K562 (cell line): Measurements from ENCODE around the gene ZNRF1. TPM values are rescaled to one million over a fixed set of nuclear protein-coding genes. Genes with fewer than 3 reads are reported as not detected.

Experiments
- ADNP ChIP-seq: fragments of 200-800 bp; sonication (Bioruptor generic); IDR thresholded peaks from 2 replicates; pipeline ENCODE4 v1.6.1; 2016; ENCODE audit warnings: missing genetic modification characterization, missing compliant biosample characterization
- BCOR ChIP-seq: fragments of 450-650 bp; IDR thresholded peaks from 2 replicates; pipeline ENCODE4 v1.6.1; 2016
- CHD4 ChIP-seq: fragments of 200-600 bp; sonication (generic); IDR thresholded peaks from 3 replicates; pipeline ENCODE4 v1.6.1; 2012; ENCODE audit warnings: low read depth, mild to moderate bottlenecking, mixed read lengths, low read length, inconsistent platforms; ENCODE audit not compliant: insufficient read depth, insufficient replicate concordance, poor library complexity, severe bottlenecking
- ESRRA ChIP-seq: fragments of 450-650 bp; IDR thresholded peaks from 2 replicates; pipeline ENCODE4 v1.6.1; 2014; ENCODE audit warnings: low read depth, mild to moderate bottlenecking, moderate library complexity, borderline replicate concordance
- FOXP1 ChIP-seq: sonication (generic); formaldehyde crosslinking; IDR thresholded peaks from 2 replicates; pipeline ENCODE4 v1.8.0; 2022; ENCODE audit warnings: mild to moderate bottlenecking, missing genetic modification reagents
- GABPB1 ChIP-seq: sonication (generic); formaldehyde crosslinking; IDR thresholded peaks from 2 replicates; pipeline ENCODE4 v1.8.0; 2022; ENCODE audit warnings: mild to moderate bottlenecking, missing genetic modification reagents
- KDM1A ChIP-seq, 2 experiments: fragments of 450-650 bp; IDR thresholded peaks; 2 replicates each; pipeline ENCODE4 v1.6.1; 2016; ENCODE audit warnings: mild to moderate bottlenecking in 2 of 2
- POLR2G ChIP-seq: fragments of 200-400 bp; formaldehyde crosslinking; IDR thresholded peaks from 2 replicates; pipeline ENCODE4 v1.6.1; 2017; ENCODE audit warnings: low read depth, mild to moderate bottlenecking, antibody characterized with exemption, low read length, moderate library complexity
- SRF ChIP-seq, 2 experiments: fragments of 250-450, 450-650 bp in 1 of 2; sonication (Bioruptor Pico) in 1 of 2; sonication (generic) in 1 of 2; formaldehyde crosslinking; IDR thresholded peaks; 2 replicates each; pipeline versions ENCODE4 v1.5.0 to v1.5.1; 2020 to 2022; ENCODE audit warnings: mild to moderate bottlenecking in 1 of 2, missing genetic modification reagents in 1 of 2
- TOE1 ChIP-seq, 2 experiments: fragments of 450-650 bp in 1 of 2; sonication (generic) in 1 of 2; formaldehyde crosslinking in 1 of 2; IDR thresholded peaks; 2 replicates each; pipeline versions ENCODE4 v1.7.1 to v1.8.0; 2016 to 2022; ENCODE audit warnings: borderline replicate concordance in 2 of 2, mild to moderate bottlenecking in 2 of 2, antibody characterized with exemption in 1 of 2, inconsistent platforms in 1 of 2, low read depth in 1 of 2, missing genetic modification reagents in 1 of 2, moderate library complexity in 1 of 2
- VEZF1 ChIP-seq: fragments of 200-800 bp; sonication (Bioruptor generic); IDR thresholded peaks from 2 replicates; pipeline ENCODE4 v1.6.1; 2017; ENCODE audit warnings: missing genetic modification characterization, missing compliant biosample characterization
- ZFX ChIP-seq: sonication (generic); formaldehyde crosslinking; IDR thresholded peaks from 2 replicates; pipeline ENCODE4 v1.8.0; 2022; ENCODE audit warnings: mild to moderate bottlenecking, missing genetic modification reagents, moderate library complexity
- ZNF12 ChIP-seq: sonication (generic); formaldehyde crosslinking; IDR thresholded peaks from 2 replicates; pipeline ENCODE4 v1.4.0; 2020; ENCODE audit warnings: mild to moderate bottlenecking, missing genetic modification reagents
- ZNF121 ChIP-seq: sonication (generic); formaldehyde crosslinking; conservative IDR thresholded peaks from 2 replicates; pipeline ENCODE4 v1.8.0; 2022; ENCODE audit warnings: missing genetic modification reagents
- ZNF740 ChIP-seq, 3 experiments: fragments of 200-800 bp in 1 of 3; sonication (Bioruptor generic) in 1 of 3; sonication (generic) in 1 of 3; formaldehyde crosslinking in 1 of 3; IDR thresholded peaks; 2 replicates each; pipeline versions ENCODE4 v1.6.1 to v1.8.0; 2016 to 2022; ENCODE audit warnings: mild to moderate bottlenecking in 2 of 3, missing compliant biosample characterization in 2 of 3, missing genetic modification characterization in 2 of 3, missing genetic modification reagents in 1 of 3
- polyA plus RNA-seq, 8 experiments: library from polyadenylated mRNA; depleted of rRNA in 4 of 8; stranded (reverse) in 5 of 8; unstranded in 3 of 8; fragments of >200 nt; fragmentation: Nextera tagmentation in 2 of 8; fragmentation: Illumina TruSeq in 1 of 8; extraction: Ambion mirVana in 2 of 8; extraction: Trizol in 1 of 8; gene quantifications; 2 replicates each; pipeline versions ENCODE4 v1.2.1 to v1.2.3, GENCODE V29; 2011 to 2014; ENCODE audit warnings: inconsistent platforms in 1 of 8, missing spikeins in 1 of 8
- total RNA-seq, 7 experiments: library from RNA; depleted of rRNA in 6 of 7; stranded (reverse); fragments of >200 nt in 6 of 7; fragmentation: Illumina TruSeq in 2 of 7; extraction: Trizol in 2 of 7; gene quantifications; 2 replicates each; pipeline versions ENCODE4 v1.2.1 to v1.2.3, GENCODE V29; 2011 to 2021; ENCODE audit warnings: low replicate concordance in 1 of 7
- TF ChIP-seq, protein P1 (sequence below): sonication (generic); formaldehyde crosslinking; IDR thresholded peaks from 2 replicates; pipeline ENCODE4 v1.8.0; 2022; ENCODE audit warnings: missing genetic modification reagents, mild to moderate bottlenecking, moderate library complexity, borderline replicate concordance

Gene ZNRF1
- total and polyA plus RNA-seq, 9 of the 15 experiments (the other 6 are each of a cell fraction or from before 2014, with no cell fraction given): 9.5 to 37.7 (median 20.0) TPM

GRCh38 chr16:75116081-75116910, 117.5 kb downstream of the ZNRF1 start, which contains the start of gene LDHD (continued):
- TF ChIP-seq ZNF740 (CRISPR knock-in tag; IDR thresholded peaks at IDR 0.05) (no peak), ZNF740 (tag; IDR thresholded peaks at IDR 0.05) (0 out of 4 replicates have a peak, but pooled peaks of 1 of the 2 experiments have one; percentile 45), ZNF12 (CRISPR knock-in tag) (no peak), FOXP1 (CRISPR knock-in tag) (0 out of 2 replicates have a peak, but pooled peaks have one; percentile 30), POLR2G (peak; percentile 45), TOE1 (IDR thresholded peaks at IDR 0.05; ENCODE audit: borderline replicate concordance) (peak; percentile 39; the same call in 1 of the 2 replicates), TOE1 (CRISPR knock-in tag; IDR thresholded peaks at IDR 0.05; ENCODE audit: borderline replicate concordance, low read depth) (no peak), CHD4 (peak; percentile 88), GABPB1 (CRISPR knock-in tag) (0 out of 2 replicates have a peak, but pooled peaks have one; percentile 25), ESRRA (peak; percentile 77), ADNP (tag) (peak; percentile 91), VEZF1 (CRISPR knock-in tag) (peak; percentile 10; the same call in 1 of the 2 replicates), ZNF121 (0 out of 2 replicates have a peak, but pooled peaks have one; percentile 16), BCOR (peak; percentile 90; the same call in 1 of the 2 replicates), KDM1A (IDR thresholded peaks at IDR 0.05) (peak in 1 of 2 experiments; percentile 71; a peak in 3 of 4 replicates), ZFX (CRISPR knock-in tag) (peak; percentile 31; the same call in 1 of the 2 replicates), SRF (CRISPR knock-in tag; IDR thresholded peaks at IDR 0.05) (no peak)
- TF ChIP-seq, protein P1, sequence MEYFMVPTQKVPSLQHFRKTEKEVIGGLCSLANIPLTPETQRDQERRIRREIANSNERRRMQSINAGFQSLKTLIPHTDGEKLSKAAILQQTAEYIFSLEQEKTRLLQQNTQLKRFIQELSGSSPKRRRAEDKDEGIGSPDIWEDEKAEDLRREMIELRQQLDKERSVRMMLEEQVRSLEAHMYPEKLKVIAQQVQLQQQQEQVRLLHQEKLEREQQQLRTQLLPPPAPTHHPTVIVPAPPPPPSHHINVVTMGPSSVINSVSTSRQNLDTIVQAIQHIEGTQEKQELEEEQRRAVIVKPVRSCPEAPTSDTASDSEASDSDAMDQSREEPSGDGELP: peak; percentile 41; the same call in 1 of the 2 replicates
